Ramos (cell line): Measurements from ENCODE around the gene RPTOR.
"Not testable (repeated sequence)": the region's sequence is repeated elsewhere in the genome, so short reads cannot be mapped to it uniquely, and the experiment has no call there.

Experiments
- in situ Hi-C: fragments of 300-500 bp; cut with MboI; formaldehyde crosslinking; loops from one replicate; pipeline ENCODE4 v1.14.3; 2022; ENCODE audit warnings: low sequenced_read_pairs; ENCODE audit not compliant: unreplicated experiment

Gene RPTOR

GRCh38 chr17:80783971-80784370 lies 239.3 kb downstream of the RPTOR start:
- in situ Hi-C loops: no loop called here

- in situ Hi-C loops: no loop called here
Observed at GRCh38 chr17:80785477-80786178, 241.0 kb downstream of the RPTOR start.

GRCh38 chr17:80786470-80786869 lies 241.8 kb downstream of the RPTOR start:
- in situ Hi-C loops: no loop called here

GRCh38 chr17:80786887-80787286 lies 242.2 kb downstream of the RPTOR start:
- in situ Hi-C loops: no loop called here

- in situ Hi-C loops: no loop called here
Observed at GRCh38 chr17:80787881-80788280, 243.2 kb downstream of the RPTOR start.

GRCh38 chr17:80789356-80789902 lies 244.8 kb downstream of the RPTOR start:
- in situ Hi-C loops: no loop called here

- in situ Hi-C loops: no loop called here
Observed at GRCh38 chr17:80790021-80790765, 245.6 kb downstream of the RPTOR start.

GRCh38 chr17:80790981-80791742 lies 246.5 kb downstream of the RPTOR start:
- in situ Hi-C loops: no loop called here

- in situ Hi-C loops: no loop called here
Observed at GRCh38 chr17:80791758-80792284, 247.2 kb downstream of the RPTOR start.

GRCh38 chr17:80792373-80792781 lies 247.7 kb downstream of the RPTOR start:
- in situ Hi-C loops: no loop called here

- in situ Hi-C loops: no loop called here
Observed at GRCh38 chr17:80793421-80793820, 248.8 kb downstream of the RPTOR start.

- in situ Hi-C loops: no loop called here
Observed at GRCh38 chr17:80793851-80794267, 249.2 kb downstream of the RPTOR start.

- in situ Hi-C loops: no loop called here
Observed at GRCh38 chr17:80794281-80795089, 249.8 kb downstream of the RPTOR start.

- in situ Hi-C loops: no loop called here
Observed at GRCh38 chr17:80795090-80795580, 250.5 kb downstream of the RPTOR start.

GRCh38 chr17:80795754-80796153 lies 251.1 kb downstream of the RPTOR start:
- in situ Hi-C loops: no loop called here

- in situ Hi-C loops: no loop called here
Observed at GRCh38 chr17:80796430-80796861, 251.8 kb downstream of the RPTOR start.

- in situ Hi-C loops: not testable (repeated sequence)
Observed at GRCh38 chr17:80797222-80797621, 252.6 kb downstream of the RPTOR start.

- in situ Hi-C loops: no loop called here
Observed at GRCh38 chr17:80797741-80798594, 253.3 kb downstream of the RPTOR start.
